Thyroid gland (tissue), 4 donors: ENCODE data around the gene SEMA4B.

ENCODE experiments used
- POLR2A ChIP-seq, 2 donors: fragments of 450-650 bp; IDR thresholded peaks; one replicate each; pipeline ENCODE4 v1.6.1; 2017; ENCODE audit warnings: antibody characterized with exemption in 2 of 2, mild to moderate bottlenecking in 2 of 2, moderate library complexity in 1 of 2
- TF ChIP-seq, protein P1 (sequence below), 6 experiments: fragments of 200-600 bp in 3 of 6; fragments of 450-650 bp in 3 of 6; sonication (generic) in 3 of 6; IDR thresholded peaks; one replicate each; pipeline ENCODE4 v1.5.1; 2016 to 2019; ENCODE audit warnings: antibody characterized with exemption in 6 of 6, mild to moderate bottlenecking in 2 of 6, inconsistent platforms in 1 of 6, moderate library complexity in 1 of 6

DNA sequence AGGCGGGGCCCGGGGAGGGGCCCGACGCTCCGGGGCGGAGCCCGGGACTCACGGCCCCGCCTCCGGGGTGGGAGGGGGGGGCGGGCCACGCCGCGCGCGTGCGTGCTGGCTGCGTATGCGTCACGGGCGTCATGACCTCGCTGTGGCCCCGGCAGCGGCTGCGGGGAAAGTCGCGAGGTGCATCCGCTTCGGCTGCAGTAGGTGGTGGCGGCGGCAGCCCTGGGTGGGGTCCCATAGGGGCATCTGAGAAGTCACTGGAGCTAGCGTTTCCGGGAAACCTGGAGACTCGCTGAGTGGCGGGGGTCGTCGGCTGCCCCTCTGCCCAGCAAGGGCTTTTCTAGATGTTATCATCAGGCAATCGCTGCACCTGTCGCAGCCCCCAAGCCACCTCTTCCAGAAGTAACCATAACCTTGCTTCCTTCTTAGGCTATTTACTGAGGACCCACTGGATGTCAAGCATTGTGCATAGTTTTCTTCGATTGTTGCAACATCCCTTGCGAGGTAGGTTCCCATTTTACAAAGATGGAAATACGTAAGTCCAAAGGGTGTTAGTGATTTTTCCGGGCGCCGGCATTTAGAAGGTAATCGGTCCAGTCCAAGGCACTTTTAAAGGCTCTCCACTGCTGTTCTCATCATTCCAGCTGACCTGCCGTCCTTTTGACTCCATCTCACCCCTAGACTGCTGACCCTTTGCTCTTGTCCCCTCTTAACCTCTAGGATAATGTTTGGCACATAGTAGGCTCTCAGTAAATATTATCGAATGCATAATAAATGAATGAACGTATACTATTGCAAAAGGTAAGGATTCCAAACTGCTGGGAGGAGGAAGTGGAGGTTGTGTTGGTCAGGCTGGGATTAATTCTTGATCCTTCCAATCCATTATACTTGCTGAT is 33.2 kb downstream of the SEMA4B start, which contains the start of gene GDPGP1:
- TF ChIP-seq, protein P1, sequence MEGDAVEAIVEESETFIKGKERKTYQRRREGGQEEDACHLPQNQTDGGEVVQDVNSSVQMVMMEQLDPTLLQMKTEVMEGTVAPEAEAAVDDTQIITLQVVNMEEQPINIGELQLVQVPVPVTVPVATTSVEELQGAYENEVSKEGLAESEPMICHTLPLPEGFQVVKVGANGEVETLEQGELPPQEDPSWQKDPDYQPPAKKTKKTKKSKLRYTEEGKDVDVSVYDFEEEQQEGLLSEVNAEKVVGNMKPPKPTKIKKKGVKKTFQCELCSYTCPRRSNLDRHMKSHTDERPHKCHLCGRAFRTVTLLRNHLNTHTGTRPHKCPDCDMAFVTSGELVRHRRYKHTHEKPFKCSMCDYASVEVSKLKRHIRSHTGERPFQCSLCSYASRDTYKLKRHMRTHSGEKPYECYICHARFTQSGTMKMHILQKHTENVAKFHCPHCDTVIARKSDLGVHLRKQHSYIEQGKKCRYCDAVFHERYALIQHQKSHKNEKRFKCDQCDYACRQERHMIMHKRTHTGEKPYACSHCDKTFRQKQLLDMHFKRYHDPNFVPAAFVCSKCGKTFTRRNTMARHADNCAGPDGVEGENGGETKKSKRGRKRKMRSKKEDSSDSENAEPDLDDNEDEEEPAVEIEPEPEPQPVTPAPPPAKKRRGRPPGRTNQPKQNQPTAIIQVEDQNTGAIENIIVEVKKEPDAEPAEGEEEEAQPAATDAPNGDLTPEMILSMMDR (IDR thresholded peaks at IDR 0.05): no peak
- peak in 1 of 2 donors; percentile 84 for TF ChIP-seq POLR2A (IDR thresholded peaks at IDR 0.05)
